GM18526 (cell line): ENCODE results near the gene ANKRD23.

ENCODE experiments used
- POLR2A ChIP-seq: IDR thresholded peaks from 3 replicates; pipeline ENCODE4 v1.6.1; 2011; ENCODE audit not compliant: insufficient read length; ENCODE audit errors: extremely low read depth

ANKRD23 gene

DNA sequence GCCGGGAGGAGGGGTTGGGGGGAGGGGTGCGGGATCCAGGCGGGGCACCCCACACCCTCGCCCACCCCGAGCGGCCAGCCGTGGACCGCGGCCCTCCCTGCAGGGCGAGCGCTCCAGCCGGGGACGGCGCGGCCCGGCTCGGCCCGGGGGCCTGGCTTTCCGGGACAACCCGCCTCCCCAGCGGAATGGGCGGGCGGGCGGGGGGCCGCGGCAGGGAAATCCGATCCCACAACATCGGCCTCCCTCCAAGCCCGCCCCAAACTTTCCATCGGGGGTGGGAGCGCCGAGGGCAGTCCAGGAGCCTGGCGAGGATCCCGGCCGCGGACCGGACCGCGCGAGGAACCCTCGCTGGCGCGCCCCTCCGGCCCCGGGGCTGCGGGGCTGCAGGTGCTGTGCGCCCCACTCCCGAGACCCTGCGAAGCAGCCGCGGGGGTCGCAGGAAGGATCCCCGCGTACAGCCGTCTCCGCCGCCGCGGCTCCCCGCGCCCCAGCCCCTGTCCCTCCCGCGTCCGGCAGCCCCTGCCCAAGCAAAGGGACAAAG is 25.5 kb upstream of the ANKRD23 start:
- TF ChIP-seq POLR2A: no peak

DNA sequence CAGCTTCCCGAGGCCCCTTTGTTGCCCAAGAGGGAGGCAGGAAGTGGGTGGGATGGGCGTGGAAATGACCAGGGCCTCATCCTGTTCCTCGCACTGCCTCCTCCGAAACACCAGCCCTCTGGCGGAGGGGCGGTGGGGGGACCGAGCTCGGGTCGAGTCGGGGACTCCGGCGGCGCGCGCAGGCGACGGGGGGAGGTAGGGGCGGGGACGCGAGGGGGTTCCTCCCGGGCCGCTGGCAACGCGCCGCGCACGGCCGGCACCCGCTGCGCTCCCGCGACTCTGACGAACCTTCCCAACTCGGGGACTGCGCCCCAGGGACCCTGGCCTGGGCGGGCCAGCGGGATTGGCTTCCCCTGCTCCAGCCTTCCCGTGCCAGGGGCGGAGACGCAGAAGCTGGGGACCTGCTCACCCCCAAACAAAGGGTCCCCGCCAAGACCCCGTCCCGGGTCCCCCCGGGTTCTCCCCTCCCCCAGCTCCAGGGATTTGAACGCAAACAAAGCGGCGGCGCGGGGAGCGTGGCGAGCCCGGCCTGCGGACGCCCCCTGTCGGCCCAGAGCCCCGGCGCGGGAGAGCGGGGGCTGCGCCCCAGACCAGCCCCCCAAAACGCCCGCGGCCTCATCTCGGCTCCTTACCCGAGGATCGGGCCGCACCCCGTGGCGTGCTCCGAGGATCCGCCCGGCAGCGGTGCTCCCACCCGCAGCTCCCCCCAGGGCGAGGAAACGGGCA is 24.9 kb upstream of the ANKRD23 start:
- peak; percentile 71 for TF ChIP-seq POLR2A

DNA sequence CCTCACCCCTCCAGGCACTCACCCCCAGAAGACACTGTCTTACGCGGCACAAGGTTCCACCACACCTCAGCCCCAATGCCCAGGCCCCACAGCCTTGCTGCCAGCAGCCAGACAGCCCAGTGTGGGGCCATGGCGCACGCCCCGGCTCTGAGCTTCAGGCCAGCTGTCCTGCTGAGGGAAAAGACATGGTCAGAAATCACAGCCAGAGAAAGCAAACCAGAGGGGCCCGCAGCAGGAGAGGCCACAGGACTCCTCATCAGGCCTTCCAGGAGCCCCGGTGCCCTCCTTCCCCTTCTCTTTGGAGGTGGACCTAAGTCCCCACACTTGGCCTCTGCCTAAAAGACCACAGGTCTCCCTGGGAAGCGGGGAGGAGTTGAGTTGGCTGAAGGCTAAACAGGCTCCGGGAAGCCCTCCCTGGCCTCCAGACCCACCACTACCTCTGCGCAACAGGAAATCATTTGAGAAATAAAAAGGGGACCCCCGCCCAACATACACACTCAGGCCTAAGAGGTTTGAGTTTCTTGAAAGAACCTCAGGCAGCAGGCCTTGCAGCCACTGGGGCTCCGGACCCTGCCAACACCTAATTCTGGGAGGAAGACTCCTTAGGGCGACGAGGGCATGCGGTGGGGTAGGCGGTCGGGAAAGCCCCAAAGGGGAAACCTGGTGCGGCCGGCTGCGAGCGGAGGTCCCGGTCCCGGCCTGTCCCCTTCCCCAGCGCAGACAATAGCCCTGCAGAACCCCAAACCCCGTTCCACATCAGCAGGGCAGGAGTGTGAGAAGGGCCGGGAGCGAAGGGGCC is 24.1 kb upstream of the ANKRD23 start:
- TF ChIP-seq POLR2A: no peak

DNA sequence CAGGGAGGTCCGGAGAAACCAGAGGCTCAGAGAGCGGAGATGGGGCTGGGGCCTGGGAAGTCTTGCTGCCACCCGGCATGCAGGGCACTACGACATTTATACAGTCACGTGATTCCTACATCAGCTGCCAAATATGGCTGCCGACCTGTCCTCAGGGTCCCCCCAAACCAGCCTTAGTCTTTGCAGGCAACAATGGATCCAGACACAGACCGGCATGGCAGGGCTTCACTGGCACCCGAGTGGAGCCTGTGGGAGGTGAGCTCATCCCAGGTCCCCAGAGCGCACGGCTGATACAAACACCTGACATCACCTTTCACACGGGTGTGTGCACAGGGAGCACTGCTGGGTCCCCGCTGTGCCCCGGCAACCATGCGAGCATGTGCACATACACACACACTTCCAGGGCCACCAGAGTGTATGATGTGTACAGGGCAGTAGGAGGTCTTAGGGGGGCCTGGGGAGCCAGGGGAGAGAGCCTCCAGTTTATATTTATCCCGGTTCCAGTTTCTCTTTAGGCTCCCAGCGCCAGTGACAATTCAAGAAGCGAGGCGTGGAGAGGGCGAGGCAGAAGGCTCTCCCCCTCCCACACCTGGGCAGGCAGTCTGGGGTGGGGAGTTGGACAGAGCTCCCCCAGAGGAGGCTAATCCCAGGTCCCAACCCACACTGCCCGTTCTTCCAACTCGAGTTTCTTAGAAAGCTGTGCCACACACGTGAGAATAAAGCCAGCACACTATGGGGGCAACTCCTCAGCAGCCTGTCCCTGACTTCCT is 23.4 kb upstream of the ANKRD23 start:
- TF ChIP-seq POLR2A: no peak

DNA sequence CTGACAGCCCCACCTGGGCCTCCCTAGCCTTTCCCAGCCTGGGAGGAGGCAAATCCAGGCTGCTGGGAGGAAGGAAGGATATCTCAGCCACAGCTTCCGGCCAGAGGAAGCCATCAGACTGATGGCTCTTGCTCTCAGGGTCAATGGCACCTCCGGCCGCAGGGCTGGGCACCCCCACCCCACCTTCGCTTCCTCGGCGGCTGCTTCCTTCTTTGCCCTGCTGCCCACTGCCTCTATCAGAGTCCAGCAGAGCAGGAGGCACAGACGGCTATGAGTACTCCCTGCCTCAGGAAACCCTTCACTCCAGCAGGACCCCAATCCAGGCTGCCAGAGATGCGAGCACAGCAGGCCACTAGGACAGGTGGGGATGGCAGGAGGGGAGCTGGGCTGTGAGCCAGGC is 22.8 kb upstream of the ANKRD23 start:
- TF ChIP-seq POLR2A: no peak

DNA sequence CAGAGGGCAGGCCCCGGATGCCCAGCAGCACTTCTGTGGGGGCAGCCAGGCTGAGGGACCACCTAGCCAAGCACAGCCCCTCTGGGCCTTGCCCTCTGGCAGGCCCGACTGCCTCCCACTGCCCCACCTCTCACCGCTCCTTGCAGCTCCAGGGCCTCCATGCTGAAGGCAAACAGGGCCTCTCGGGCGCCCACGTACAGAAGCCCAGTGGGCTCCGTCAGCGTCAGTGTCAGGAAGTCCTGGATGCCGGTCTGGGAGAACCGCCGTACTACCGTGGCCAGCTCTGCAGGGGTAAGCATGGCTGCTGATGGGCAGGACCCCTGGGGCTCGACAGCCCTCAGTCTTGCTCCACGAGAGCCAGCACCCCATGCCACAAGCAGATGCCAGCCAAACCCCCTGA is 22.3 kb upstream of the ANKRD23 start:
- no peak for TF ChIP-seq POLR2A

DNA sequence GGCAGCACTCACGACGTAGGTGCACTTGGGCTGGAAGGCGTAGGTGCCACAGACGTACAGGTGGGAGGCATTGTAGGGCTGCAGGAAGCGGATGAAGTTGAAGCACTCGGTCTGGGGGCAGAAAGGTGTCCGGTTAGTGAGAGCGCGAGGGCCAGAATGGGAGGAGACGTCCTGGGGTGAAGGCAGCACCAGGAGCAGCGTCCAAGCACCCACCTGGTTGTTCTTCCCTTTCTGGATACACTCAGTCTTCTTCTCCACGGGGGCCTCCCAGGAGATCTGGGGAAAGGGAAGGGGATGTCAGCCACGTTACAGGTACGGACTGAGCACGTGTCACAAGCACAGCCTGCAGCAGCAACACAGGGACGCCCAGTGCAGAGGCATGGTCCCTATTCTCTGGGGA is 21.8 kb upstream of the ANKRD23 start:
- no peak for TF ChIP-seq POLR2A

DNA sequence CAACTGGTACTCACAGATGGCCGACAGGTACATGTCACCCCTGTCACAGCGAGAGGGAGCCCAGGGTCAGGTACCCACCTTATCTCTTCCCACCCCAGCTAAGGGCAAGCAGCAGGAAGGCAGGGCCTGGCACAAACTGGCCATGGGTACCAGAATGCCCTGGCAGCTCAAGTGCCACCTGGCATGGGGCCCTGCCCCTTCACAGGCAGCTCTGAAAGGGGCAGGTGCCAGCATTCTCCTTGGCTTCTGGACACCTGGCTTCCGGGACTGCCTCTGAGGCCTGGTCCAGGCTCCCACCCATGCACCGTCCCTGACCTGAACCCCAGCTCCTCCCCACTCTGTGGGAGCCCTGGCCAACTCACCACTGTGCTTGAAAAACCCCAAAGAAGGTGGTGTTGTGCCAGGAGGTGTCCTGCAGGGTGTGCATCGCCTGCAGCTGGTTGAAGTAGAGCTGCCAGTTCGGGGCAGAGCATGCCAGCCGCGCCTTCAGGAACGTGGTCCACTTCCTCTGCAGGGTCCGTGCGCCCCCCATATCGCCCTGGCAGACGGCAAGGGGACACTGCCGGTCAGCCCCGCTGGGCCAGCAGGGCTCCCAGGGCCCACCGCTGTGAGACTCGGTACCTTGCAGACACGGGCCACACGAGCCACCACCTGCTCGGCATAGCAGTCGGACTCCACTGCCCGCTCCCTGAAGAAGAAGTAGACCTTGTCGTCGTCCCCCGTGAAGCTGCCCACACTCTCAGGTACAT is 20.7 kb upstream of the ANKRD23 start:
- TF ChIP-seq POLR2A: no peak

DNA sequence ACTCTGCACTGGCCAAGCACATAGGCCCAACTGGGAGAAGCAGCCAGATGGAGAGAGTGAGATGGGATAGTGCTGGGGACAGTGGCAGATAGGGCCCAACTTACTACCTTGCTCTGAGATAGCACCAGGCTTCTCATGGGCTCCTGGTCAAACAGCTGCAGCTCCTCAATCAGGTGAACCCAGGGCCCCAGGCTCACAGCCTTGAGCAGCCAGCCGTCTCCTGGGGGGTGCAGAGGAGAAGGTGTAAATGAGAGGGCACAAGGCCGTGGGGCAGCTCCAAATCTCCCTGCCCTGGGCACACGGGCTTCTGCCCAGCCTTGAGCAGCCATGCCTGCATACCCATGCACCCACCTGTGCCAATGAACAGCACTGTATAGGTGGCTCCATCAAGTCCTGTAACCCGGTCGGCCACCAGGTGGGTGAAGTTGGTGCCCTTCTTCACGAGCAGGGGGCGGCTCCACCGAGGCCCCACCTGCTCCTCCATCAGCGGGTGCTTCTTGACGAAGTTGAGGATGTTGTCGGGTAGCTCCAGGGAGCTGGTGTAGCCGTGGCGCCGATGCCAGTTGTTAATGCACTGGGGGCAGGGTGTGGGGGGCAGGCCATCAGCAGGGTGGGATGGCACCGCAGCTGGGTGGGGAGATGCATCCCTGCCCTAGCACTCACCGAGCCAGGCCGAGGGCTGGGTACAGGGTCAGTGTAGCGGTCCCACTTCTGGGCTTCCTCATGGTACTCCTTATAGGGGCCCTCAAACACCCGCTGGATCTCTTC is 19.9 kb upstream of the ANKRD23 start:
- no peak for TF ChIP-seq POLR2A

DNA sequence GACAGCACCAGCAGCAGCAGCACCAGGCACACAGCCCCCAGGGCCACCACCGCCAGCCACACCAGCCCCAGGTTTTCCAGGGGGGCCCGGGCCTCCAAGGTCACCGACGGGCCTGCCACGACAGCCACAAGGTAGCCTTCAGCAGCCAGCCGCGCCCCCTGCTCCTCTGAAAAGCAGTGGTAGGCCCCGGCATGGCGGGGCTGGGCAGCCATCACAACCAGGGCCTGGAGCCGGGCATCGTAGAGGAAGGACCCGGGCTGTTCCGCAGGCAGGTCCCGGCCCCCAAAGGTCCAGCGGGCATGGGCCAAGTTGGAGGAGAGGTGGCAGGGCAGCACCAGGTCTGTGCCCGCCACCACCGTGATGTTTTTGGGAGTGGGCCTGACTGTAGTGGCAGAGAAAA is 17.3 kb upstream of the ANKRD23 start:
- no peak for TF ChIP-seq POLR2A

DNA sequence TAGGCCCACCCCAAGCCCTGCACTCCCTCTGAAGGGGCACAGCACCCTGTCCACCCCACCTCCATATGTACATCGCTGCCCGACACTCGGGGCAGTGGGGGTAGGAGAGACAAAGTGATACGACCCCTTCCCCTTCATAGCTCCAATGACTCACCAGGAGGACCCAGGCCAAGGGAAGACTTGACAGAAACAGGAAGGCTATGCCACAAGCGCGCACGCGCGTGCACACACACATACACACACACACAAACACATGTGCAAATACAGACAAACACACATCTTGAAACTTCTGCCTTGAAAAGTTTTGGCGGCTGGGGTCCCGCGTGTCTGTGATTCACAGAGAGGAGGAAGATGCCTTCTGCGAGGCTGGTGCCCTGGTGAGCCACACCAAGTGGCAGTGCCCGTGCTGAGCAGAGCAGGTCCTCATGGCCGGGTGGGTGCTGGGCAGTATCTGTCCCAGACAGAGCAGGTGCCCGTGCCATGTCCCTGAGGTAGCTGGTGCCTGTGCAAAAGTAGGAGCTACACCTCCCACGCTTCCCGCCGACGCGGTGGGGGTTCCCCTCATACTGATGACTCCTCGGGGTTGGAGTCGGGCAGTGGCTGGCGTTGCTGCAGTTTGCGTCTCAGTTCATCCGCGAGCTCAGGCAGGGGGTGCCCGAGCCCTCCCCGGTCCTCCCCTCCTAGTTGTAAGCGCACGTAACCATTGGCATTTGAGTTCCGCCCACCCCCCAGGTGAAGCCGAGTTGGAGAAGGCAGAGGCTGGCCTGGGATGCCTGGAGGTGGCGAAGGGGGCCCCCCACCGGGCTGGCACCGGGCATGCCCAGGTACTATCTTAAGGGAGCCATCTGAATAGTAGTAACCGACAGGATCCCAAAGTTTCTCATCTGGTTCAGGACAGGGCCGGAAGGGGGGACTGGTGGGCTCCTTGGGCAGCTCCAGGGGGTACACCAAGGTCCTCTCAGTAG is 16.5 kb upstream of the ANKRD23 start:
- TF ChIP-seq POLR2A: no peak

DNA sequence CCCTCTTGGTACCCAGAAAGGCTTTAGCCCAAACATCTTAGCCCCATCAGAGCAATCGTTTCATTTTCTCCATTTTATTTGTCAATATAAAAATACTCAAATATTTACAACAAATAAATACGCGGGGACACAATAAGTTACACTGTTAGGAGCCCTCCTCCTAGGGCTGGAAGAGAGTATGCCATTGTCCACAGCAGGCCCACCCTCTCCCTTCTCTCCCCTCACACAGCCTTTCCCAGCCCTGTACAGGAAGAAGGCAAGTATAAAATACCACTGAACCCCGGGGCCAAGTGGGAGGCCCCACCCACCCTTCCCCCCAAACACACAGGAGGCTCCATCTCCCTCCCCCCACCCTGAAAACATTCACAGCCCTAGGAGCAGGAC is 15.9 kb upstream of the ANKRD23 start:
- TF ChIP-seq POLR2A: no peak

DNA sequence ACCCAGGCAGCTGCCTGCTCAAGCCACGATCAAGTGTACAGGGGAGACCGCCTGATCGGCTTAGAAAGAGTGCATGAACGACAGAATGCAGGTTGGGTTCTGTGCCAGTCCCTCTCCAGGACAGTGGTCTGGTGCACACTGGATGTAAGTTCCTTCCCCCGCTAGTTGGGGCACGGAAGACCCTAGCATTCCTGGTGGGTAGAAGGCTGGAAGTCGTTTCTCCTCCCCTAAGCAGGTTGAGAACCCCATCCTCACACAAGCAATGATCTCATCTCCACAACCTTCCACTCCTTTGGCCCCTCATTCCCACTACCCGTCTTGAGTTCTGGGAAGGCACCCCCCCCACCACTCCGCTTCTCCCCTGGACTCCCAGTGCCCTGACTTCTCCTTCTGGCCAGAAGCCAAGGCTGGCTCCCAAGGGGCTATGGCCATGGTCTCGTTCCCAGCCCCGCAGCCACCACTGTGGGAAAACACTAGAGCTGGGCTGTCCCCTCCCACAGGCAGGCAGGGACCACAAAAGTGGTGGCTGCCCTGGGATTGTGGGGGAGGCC is 15.4 kb upstream of the ANKRD23 start:
- no peak for TF ChIP-seq POLR2A
